CD14-positive monocyte (primary cell): ENCODE measurements around the gene MARCKS. TPM values are rescaled to one million over a fixed set of nuclear protein-coding genes. Genes with fewer than 3 reads are reported as not detected.

Experiments
- DNase-seq, 3 donors: peaks; one replicate each; pipeline ENCODE4 v3.0.0-alpha.2; 2011 to 2022
- H2AFZ ChIP-seq: 2 replicates; pipeline ENCODE4 v1.6.0; 2012; ENCODE audit warnings: mild to moderate bottlenecking, low read depth, low read length, inconsistent platforms; ENCODE audit not compliant: insufficient read depth, poor library complexity, severe bottlenecking
- H3K27ac ChIP-seq, 2 donors: 1 replicate in 1 of 2; 2 replicates in 1 of 2; pipeline ENCODE4 v1.5.1; 2012 to 2013; ENCODE audit warnings: low read length in 2 of 2, control low read depth in 1 of 2, inconsistent platforms in 1 of 2, low read depth in 1 of 2, mild to moderate bottlenecking in 1 of 2
- H3K27me3 ChIP-seq, 2 donors: one replicate each; pipeline versions ENCODE4 v1.6.0 to v1.6.1; 2011 to 2013; ENCODE audit warnings: low read length in 2 of 2; ENCODE audit not compliant: control insufficient read depth in 2 of 2, insufficient read depth in 2 of 2
- H3K36me3 ChIP-seq, 2 donors: replicated peaks in 1 of 2; 1 replicate in 1 of 2; 2 replicates in 1 of 2; pipeline versions ENCODE4 v1.5.1 to v1.6.1; 2012 to 2013; ENCODE audit warnings: low read length in 2 of 2, control low read depth in 1 of 2, inconsistent platforms in 1 of 2, mild to moderate bottlenecking in 1 of 2; ENCODE audit not compliant: insufficient read depth in 2 of 2, control insufficient read depth in 1 of 2
- H3K4me1 ChIP-seq, 2 donors: 1 replicate in 1 of 2; 2 replicates in 1 of 2; pipeline versions ENCODE4 v1.5.1 to v1.6.1; 2012 to 2013; ENCODE audit warnings: low read length in 2 of 2, control low read depth in 1 of 2, inconsistent platforms in 1 of 2, mild to moderate bottlenecking in 1 of 2, moderate library complexity in 1 of 2; ENCODE audit not compliant: insufficient read depth in 2 of 2, control insufficient read depth in 1 of 2
- H3K4me2 ChIP-seq: replicated peaks from 2 replicates; pipeline ENCODE3; 2012; ENCODE audit warnings: low read length, moderate library complexity, mild to moderate bottlenecking; ENCODE audit not compliant: poor library complexity, severe bottlenecking; ENCODE audit errors: extremely low read depth
- H3K4me3 ChIP-seq, 3 experiments: fragments of 200-600 bp in 1 of 3; sonication (generic) in 1 of 3; replicated peaks in 1 of 3; 1 replicate in 2 of 3; 2 replicates in 1 of 3; pipeline ENCODE4 v1.5.1; 2011 to 2013; ENCODE audit warnings: low read length in 3 of 3, mild to moderate bottlenecking in 3 of 3, control low read depth in 2 of 3, low read depth in 2 of 3, inconsistent platforms in 1 of 3, moderate library complexity in 1 of 3
- H3K79me2 ChIP-seq: 2 replicates; pipeline ENCODE4 v1.6.0; 2012; ENCODE audit warnings: mild to moderate bottlenecking, control low read depth, inconsistent platforms, low read length, moderate library complexity; ENCODE audit not compliant: insufficient read depth
- H3K9ac ChIP-seq: 2 replicates; pipeline ENCODE4 v1.6.0; 2017; ENCODE audit warnings: low read length, mild to moderate bottlenecking; ENCODE audit not compliant: insufficient read depth, poor library complexity, severe bottlenecking
- H3K9me3 ChIP-seq, 2 donors: replicated peaks in 1 of 2; 1 replicate in 1 of 2; 2 replicates in 1 of 2; pipeline versions ENCODE4 v1.5.1 to v1.6.1; 2012 to 2013; ENCODE audit warnings: low read length in 2 of 2, control low read depth in 1 of 2; ENCODE audit not compliant: control insufficient read depth in 1 of 2, insufficient read depth in 1 of 2
- H4K20me1 ChIP-seq: 2 replicates; pipeline ENCODE4 v1.6.0; 2012; ENCODE audit warnings: mild to moderate bottlenecking, low read length, control low read depth, moderate library complexity; ENCODE audit not compliant: insufficient read depth
- H3K27ac Mint-ChIP-seq, 7 donors: one replicate each; pipeline ENCODE4 v1.8.0; 2020; ENCODE audit warnings: mild to moderate bottlenecking in 7 of 7, mixed read lengths in 7 of 7, moderate library complexity in 6 of 7, inconsistent platforms in 2 of 7
- H3K27me3 Mint-ChIP-seq, 3 donors: one replicate each; pipeline ENCODE4 v1.8.0; 2021 to 2022; ENCODE audit warnings: low read depth in 3 of 3, mild to moderate bottlenecking in 3 of 3, mixed read lengths in 3 of 3, moderate library complexity in 3 of 3, inconsistent platforms in 1 of 3
- H3K36me3 Mint-ChIP-seq, 2 donors: one replicate each; pipeline ENCODE4 v1.8.0; 2020; ENCODE audit warnings: mixed read lengths in 2 of 2, inconsistent platforms in 1 of 2, mild to moderate bottlenecking in 1 of 2
- H3K4me1 Mint-ChIP-seq: one replicate; pipeline ENCODE4 v1.8.0; 2020; ENCODE audit warnings: mild to moderate bottlenecking, mixed read lengths
- H3K4me3 Mint-ChIP-seq, 2 donors: one replicate each; pipeline ENCODE4 v1.8.0; 2020; ENCODE audit warnings: mild to moderate bottlenecking in 2 of 2, mixed read lengths in 2 of 2, moderate library complexity in 1 of 2
- H3K9me3 Mint-ChIP-seq, 7 donors: one replicate each; pipeline ENCODE4 v1.8.0; 2020 to 2022; ENCODE audit warnings: mixed read lengths in 7 of 7, mild to moderate bottlenecking in 6 of 7, moderate library complexity in 6 of 7, inconsistent platforms in 2 of 7
- WGBS: methylation state at CpG from one replicate; pipeline ENCODE4 v1.1.5; 2013; ENCODE audit warnings: missing lambda C conversion rate; ENCODE audit not compliant: insufficient coverage; 5-methylcytosine and 5-hydroxymethylcytosine counted together
- intact Hi-C, 2 donors: fragments of 100-400 bp; cut with micrococcal nuclease; formaldehyde crosslinking; loops; one replicate each; pipeline versions ENCODE4 v1.15.0 to v1.15.1; 2023
- polyA plus RNA-seq, 3 donors: library from polyadenylated mRNA; depleted of rRNA in 1 of 3; unstranded in 2 of 3; stranded (reverse) in 1 of 3; fragments of 300-500 nt in 2 of 3; fragments of >200 nt in 1 of 3; fragmentation: Illumina TruSeq in 2 of 3; gene quantifications; 1 replicate in 2 of 3; 2 replicates in 1 of 3; pipeline ENCODE4 v1.2.3, GENCODE V29; 2012 to 2021
- TF ChIP-seq, protein P1 (sequence below): fragments of 200-600 bp; IDR thresholded peaks from one replicate; pipeline ENCODE4 v1.8.0; 2022; ENCODE audit warnings: antibody characterized with exemption, mild to moderate bottlenecking

The MARCKS gene
- polyA plus RNA-seq, 3 donors, result 12.1 to 22.9 (median 14.4) TPM

DNA sequence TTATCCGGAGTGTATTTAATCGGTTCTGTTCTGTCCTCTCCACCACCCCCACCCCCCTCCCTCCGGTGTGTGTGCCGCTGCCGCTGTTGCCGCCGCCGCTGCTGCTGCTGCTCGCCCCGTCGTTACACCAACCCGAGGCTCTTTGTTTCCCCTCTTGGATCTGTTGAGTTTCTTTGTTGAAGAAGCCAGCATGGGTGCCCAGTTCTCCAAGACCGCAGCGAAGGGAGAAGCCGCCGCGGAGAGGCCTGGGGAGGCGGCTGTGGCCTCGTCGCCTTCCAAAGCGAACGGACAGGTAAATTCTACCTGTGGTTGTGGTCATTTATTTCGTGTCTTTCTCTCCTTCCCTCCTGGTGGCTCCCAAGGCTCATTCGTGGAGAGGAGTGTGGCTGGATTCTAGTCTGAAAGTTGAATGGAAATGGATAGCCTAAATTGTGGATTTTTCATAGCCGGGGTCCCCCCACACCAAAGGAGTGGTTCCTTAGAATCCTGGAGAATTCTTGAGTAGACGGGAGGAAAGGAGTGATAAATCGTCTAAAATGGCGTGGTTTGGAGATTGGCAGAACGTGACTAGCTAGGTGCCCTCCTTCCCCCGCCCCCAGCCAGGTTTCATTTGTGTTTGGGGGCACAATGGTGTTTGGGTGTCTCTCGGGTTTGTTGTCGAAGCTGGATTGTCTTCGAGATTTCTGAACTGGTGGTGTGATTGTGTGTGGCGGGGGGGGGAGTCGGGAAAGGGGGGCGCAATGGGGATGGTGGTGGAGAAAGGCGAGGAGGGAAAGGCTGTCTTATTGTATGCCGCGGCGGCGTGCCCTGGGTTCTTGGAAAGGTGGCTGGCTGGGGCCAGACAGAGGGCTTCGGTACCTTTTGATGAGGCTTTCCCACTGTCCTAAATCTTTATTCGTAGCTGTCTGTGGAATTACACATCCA is 673 bp downstream of the MARCKS start:
- Mint-ChIP-seq H3K36me3 (peaks cover 23 to 30% of the 10 kb centered on the region in 2 donors), H3K27ac (no peak overlapping the region), H3K9me3 (peaks cover 0 to 7% (median 0%) of the 10 kb centered on the region in 7 donors), H3K27me3 (peaks cover 3 to 23% (median 3%) of the 10 kb centered on the region in 3 donors), H3K4me1 (peaks cover 11% of the 10 kb centered on the region), H3K4me3 (no peak overlapping the region)
- Histone ChIP-seq H3K4me3 (peak overlapping the region; percentile 74 to 98 (median 94)), H3K79me2 (peaks cover 21% of the 10 kb centered on the region), H2AFZ (peak overlapping the region; percentile 86), H3K4me2 (peak overlapping the region; percentile 99), H3K9me3 (no peaks in the 10 kb centered on the region), H3K9ac (peak overlapping the region; percentile 97), H3K36me3 (peaks cover 10 to 21% of the 10 kb centered on the region in 2 donors), H3K4me1 (peaks cover 25 to 34% of the 10 kb centered on the region in 2 donors), H4K20me1 (peaks cover 29% of the 10 kb centered on the region), H3K27me3 (no peaks in the 10 kb centered on the region), H3K27ac (peak overlapping the region; percentile 98)
- peak in 1 of 3 donors; percentile 22 for DNase-seq
- TF ChIP-seq, protein P1, sequence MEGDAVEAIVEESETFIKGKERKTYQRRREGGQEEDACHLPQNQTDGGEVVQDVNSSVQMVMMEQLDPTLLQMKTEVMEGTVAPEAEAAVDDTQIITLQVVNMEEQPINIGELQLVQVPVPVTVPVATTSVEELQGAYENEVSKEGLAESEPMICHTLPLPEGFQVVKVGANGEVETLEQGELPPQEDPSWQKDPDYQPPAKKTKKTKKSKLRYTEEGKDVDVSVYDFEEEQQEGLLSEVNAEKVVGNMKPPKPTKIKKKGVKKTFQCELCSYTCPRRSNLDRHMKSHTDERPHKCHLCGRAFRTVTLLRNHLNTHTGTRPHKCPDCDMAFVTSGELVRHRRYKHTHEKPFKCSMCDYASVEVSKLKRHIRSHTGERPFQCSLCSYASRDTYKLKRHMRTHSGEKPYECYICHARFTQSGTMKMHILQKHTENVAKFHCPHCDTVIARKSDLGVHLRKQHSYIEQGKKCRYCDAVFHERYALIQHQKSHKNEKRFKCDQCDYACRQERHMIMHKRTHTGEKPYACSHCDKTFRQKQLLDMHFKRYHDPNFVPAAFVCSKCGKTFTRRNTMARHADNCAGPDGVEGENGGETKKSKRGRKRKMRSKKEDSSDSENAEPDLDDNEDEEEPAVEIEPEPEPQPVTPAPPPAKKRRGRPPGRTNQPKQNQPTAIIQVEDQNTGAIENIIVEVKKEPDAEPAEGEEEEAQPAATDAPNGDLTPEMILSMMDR, result no peak
- WGBS, result 0% methylated on average over 16 of the region's 43 CpGs
- intact Hi-C loops, result loop anchor here (2.0 to 10.0 kb wide), 7 partner anchors 51 to 551 kb away; no protein-coding TSS in a partner anchor

DNA sequence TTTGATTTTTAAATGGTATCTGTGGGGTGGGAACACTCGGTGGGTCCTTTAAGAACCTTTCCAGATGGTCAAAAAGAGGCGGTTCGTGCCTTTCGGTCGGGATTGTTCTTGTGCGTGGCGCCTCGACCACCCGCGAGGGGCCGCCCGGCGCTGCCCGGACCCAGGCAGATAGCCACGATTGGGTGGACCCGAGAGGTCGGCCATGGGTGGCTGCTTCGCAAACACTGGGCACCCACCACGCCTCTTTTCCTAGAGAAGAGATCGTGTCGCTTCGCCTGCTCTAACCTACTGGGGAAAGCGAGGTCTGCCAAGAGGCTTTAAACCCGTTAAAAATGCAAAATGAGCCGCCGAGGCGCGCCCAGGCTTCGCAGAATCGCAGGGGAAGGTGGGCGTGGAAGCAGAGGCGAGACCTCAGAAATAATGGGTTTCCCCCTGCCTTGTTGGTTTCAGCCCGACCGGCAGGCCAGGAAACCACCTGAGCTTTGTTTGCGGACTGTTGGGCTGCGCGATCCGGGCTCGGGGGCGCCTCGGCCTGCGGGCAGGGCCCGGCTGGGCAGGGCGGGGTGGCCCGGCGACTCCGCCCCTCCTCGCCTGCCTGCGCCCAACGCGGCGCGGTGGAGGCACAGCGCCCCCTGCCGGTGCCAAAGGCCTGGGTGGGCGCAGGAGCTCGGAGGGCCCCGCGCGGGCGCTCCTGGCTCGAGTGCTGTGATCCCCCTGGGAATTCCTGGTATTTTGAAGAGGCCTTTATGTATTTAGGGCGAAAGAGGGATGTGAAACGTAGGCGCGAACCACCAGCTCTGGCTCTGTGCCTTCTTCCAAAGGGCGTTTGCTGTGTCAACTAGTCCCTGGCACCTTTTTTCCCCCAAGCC is 1.6 kb downstream of the MARCKS start:
- intact Hi-C loops, result loop anchor here (2.0 to 10.0 kb wide), 6 partner anchors 51 to 551 kb away; no protein-coding TSS in a partner anchor
- Histone ChIP-seq H3K4me2 (peak overlapping the region; percentile 99), H3K27me3 (no peaks in the 10 kb centered on the region), H3K4me1 (peaks cover 25 to 34% of the 10 kb centered on the region in 2 donors), H3K4me3 (peak overlapping the region; percentile 74 to 98 (median 94)), H3K36me3 (peaks cover 10 to 21% of the 10 kb centered on the region in 2 donors), H3K79me2 (peaks cover 21% of the 10 kb centered on the region), H4K20me1 (peaks cover 33% of the 10 kb centered on the region), H3K9me3 (no peaks in the 10 kb centered on the region), H2AFZ (peak overlapping the region; percentile 86), H3K27ac (peak overlapping the region; percentile 98), H3K9ac (peak overlapping the region; percentile 97)
- Mint-ChIP-seq H3K4me3 (peak overlapping the region in 1 of 2 donors; percentile 92), H3K27me3 (peaks cover 0 to 23% (median 3%) of the 10 kb centered on the region in 3 donors), H3K27ac (peak overlapping the region in 5 of 7 donors; percentile 50 to 82 (median 73)), H3K4me1 (peaks cover 11% of the 10 kb centered on the region), H3K9me3 (peaks cover 0 to 7% (median 0%) of the 10 kb centered on the region in 7 donors), H3K36me3 (peaks cover 23 to 30% of the 10 kb centered on the region in 2 donors)
- TF ChIP-seq, protein P1, result peak; percentile 97
- peak; percentile 80 to 98 (median 87) for DNase-seq
- under 1% methylated on average over 62 of the region's 67 CpGs for WGBS
